ENCODE results near the gene PPFIBP2. TPM values are rescaled to one million over a fixed set of nuclear protein-coding genes. Genes with fewer than 3 reads are reported as not detected.
"Not testable (repeated sequence)": the region's sequence is repeated elsewhere in the genome, so short reads cannot be mapped to it uniquely, and the experiment has no call there.

The PPFIBP2 gene
- total RNA-seq, 1 donor from 2014 or later, result 104 TPM

GRCh38 chr11:7499081-7499480 lies 14.7 kb upstream of the PPFIBP2 start:
- no peak for DNase-seq (ENCODE audit: low spot score)

- DNase-seq (ENCODE audit: low spot score), result no peak
Measured at GRCh38 chr11:7500251-7500650, 13.5 kb upstream of the PPFIBP2 start.

GRCh38 chr11:7501251-7501650 lies 12.5 kb upstream of the PPFIBP2 start:
- DNase-seq (ENCODE audit: low spot score), result no peak

- no peak for DNase-seq (ENCODE audit: low spot score)
Measured at GRCh38 chr11:7501894-7502293, 11.9 kb upstream of the PPFIBP2 start.

GRCh38 chr11:7506243-7506642 lies 7.6 kb upstream of the PPFIBP2 start:
- DNase-seq (ENCODE audit: low spot score), result no peak

- no peak for DNase-seq (ENCODE audit: low spot score)
Measured at GRCh38 chr11:7508087-7508486, 5.7 kb upstream of the PPFIBP2 start.

GRCh38 chr11:7509966-7510365 lies 3.8 kb upstream of the PPFIBP2 start:
- DNase-seq (ENCODE audit: low spot score), result no peak

- DNase-seq (ENCODE audit: low spot score), result peak; percentile 78
Measured at GRCh38 chr11:7511401-7511800, 2.4 kb upstream of the PPFIBP2 start.

- peak; percentile 66 for DNase-seq (ENCODE audit: low spot score)
Measured at GRCh38 chr11:7512525-7513233, 1.1 kb upstream of the PPFIBP2 start.

- DNase-seq (ENCODE audit: low spot score), result no peak
Measured at GRCh38 chr11:7514099-7514591, 346 bp downstream of the PPFIBP2 start.

- no peak for DNase-seq (ENCODE audit: low spot score)
Measured at GRCh38 chr11:7515447-7515886, 1.7 kb downstream of the PPFIBP2 start.

GRCh38 chr11:7516475-7516874 lies 2.7 kb downstream of the PPFIBP2 start:
- no peak for DNase-seq (ENCODE audit: low spot score)

GRCh38 chr11:7517743-7518142 lies 3.9 kb downstream of the PPFIBP2 start:
- not testable (repeated sequence) for DNase-seq (ENCODE audit: low spot score)

- no peak for DNase-seq (ENCODE audit: low spot score)
Measured at GRCh38 chr11:7518811-7519562, 5.2 kb downstream of the PPFIBP2 start.

- no peak for DNase-seq (ENCODE audit: low spot score)
Measured at GRCh38 chr11:7520011-7520942, 6.5 kb downstream of the PPFIBP2 start.

GRCh38 chr11:7520981-7521487 lies 7.2 kb downstream of the PPFIBP2 start:
- DNase-seq (ENCODE audit: low spot score), result no peak

- no peak for DNase-seq (ENCODE audit: low spot score)
Measured at GRCh38 chr11:7522121-7522520, 8.3 kb downstream of the PPFIBP2 start.

GRCh38 chr11:7522546-7522945 lies 8.7 kb downstream of the PPFIBP2 start:
- no peak for DNase-seq (ENCODE audit: low spot score)

GRCh38 chr11:7523416-7524210 lies 9.8 kb downstream of the PPFIBP2 start:
- no peak for DNase-seq (ENCODE audit: low spot score)

GRCh38 chr11:7524462-7525235 lies 10.8 kb downstream of the PPFIBP2 start:
- DNase-seq (ENCODE audit: low spot score), result no peak

Data from mucosa of gallbladder (tissue), 1 donor.